Measurements from ENCODE around the gene NR2F6. TPM values are rescaled to one million over a fixed set of nuclear protein-coding genes. Genes with fewer than 3 reads are reported as not detected.

The NR2F6 gene
- total and polyA plus RNA-seq, 2 of the 4 experiments (the other 2 are of a cell fraction), result 8.4 to 20.5 TPM

- Histone ChIP-seq H3K27ac (ENCODE audit: insufficient read depth, low read length) (no peak overlapping the region), H3K9me1 (ENCODE audit: insufficient read depth, low read length) (peaks cover 3% of the 10 kb centered on the region; the same call in 1 of the 2 replicates), H3K4me1 (ENCODE audit: control insufficient read depth, insufficient read depth, low read length) (no peaks in the 10 kb centered on the region), H3K4me3 (ENCODE audit: insufficient read depth, low read depth, low read length) (no peak overlapping the region), H3K14ac (replicated peaks; ENCODE audit: low read depth, low read length) (no peak overlapping the region), H2AFZ (replicated peaks; ENCODE audit: low read length, poor library complexity) (no peak overlapping the region), H3K79me1 (ENCODE audit: low read depth in 1 of 2, low read length in 2 of 2) (peaks cover 9 to 18% of the 10 kb centered on the region in 2 experiments; a peak in 3 of 4 replicates), H3K23ac (ENCODE audit: low read depth, low read length) (no peak overlapping the region), H4K20me1 (ENCODE audit: insufficient read depth, low read length) (peaks cover 12% of the 10 kb centered on the region), H2BK20ac (ENCODE audit: low read depth, low read length) (no peak overlapping the region), H2BK120ac (ENCODE audit: low read depth, low read length) (no peak overlapping the region), H3K36me3 (ENCODE audit: control insufficient read depth, insufficient read depth, low read length) (peaks cover 79% of the 10 kb centered on the region), H3K4me2 (ENCODE audit: low read depth, low read length) (no peak overlapping the region), H4K91ac (ENCODE audit: insufficient read depth, low read depth, low read length) (no peak overlapping the region), H4K8ac (ENCODE audit: low read depth in 2 of 2, low read length in 2 of 2) (no peak overlapping the region), H3K27me3 (ENCODE audit: control insufficient read depth, insufficient read depth, low read length) (no peaks in the 10 kb centered on the region), H3K4ac (ENCODE audit: low read depth, low read length) (no peak overlapping the region), H2BK15ac (ENCODE audit: low read depth, low read length) (no peak overlapping the region), H3K56ac (ENCODE audit: extremely low read depth, insufficient read depth, low read length) (no peak overlapping the region), H2BK5ac (ENCODE audit: low read depth, low read length, poor library complexity, severe bottlenecking) (no peak overlapping the region), H3K9ac (ENCODE audit: low read depth, low read length) (no peak overlapping the region), H3K18ac (ENCODE audit: low read depth, low read length) (no peak overlapping the region), H3K9me3 (ENCODE audit: control insufficient read depth, insufficient read depth, low read length) (no peaks in the 10 kb centered on the region), H4K5ac (ENCODE audit: low read depth, low read length) (no peak overlapping the region), H2AK5ac (ENCODE audit: low read depth, low read length) (no peak overlapping the region), H2AK9ac (replicated peaks; ENCODE audit: low read depth, low read length, poor library complexity) (no peak overlapping the region)
- POLR2A ChIA-PET (ENCODE audit: unreplicated experiment), result no interaction called here
- 50% methylated on average over 2 of the region's 16 CpGs; no CpG with 5 or more reads in 1 of the 2 experiments for WGBS, 2 experiments (ENCODE audit: extremely low coverage in 2 of 2, insufficient read length in 1 of 2)
- no peak for ATAC-seq (ENCODE audit: low read depth)
- DNase-seq, result no peak
- no TSS peak for BruUV-seq (replicated peaks)
- dilution Hi-C loops (cut with HindIII; ENCODE audit: low sequenced_read_pairs, unreplicated experiment) (no loop called here), in situ Hi-C loops (cut with MboI; ENCODE audit: low sequenced_read_pairs) (loop anchor here (10.0 kb wide), 1 partner anchor 84 kb away; the partner anchor contains the start of gene ANKLE1), intact Hi-C loops (cut with micrococcal nuclease) (no loop called here)
- CTCF ChIA-PET, result no interaction called here
- TF ChIP-seq CTCF (conservative IDR thresholded peaks at IDR 0.05; ENCODE audit: low read depth, low read length) (no peak), NFE2L2 (IDR thresholded peaks at IDR 0.05; ENCODE audit: low read depth, low read length) (no peak), CHD1 (IDR thresholded peaks at IDR 0.05; ENCODE audit: low read depth, low read length) (no peak), POLR2A (IDR thresholded peaks at IDR 0.05; ENCODE audit: low read depth, low read length) (no peak), RFX5 (IDR thresholded peaks at IDR 0.05; ENCODE audit: low read depth, low read length) (no peak), ELK1 (IDR thresholded peaks at IDR 0.05; ENCODE audit: borderline replicate concordance, low read depth, low read length) (no peak), SMC3 (IDR thresholded peaks at IDR 0.05; ENCODE audit: low read depth, low read length) (no peak), FOS (IDR thresholded peaks at IDR 0.05; ENCODE audit: low read depth, low read length) (no peak), MXI1 (IDR thresholded peaks at IDR 0.05; ENCODE audit: borderline replicate concordance, low read depth, low read length) (no peak), BHLHE40 (IDR thresholded peaks at IDR 0.05; ENCODE audit: low read depth, low read length) (no peak), MAFK (IDR thresholded peaks at IDR 0.05; ENCODE audit: low read depth, low read length) (no peak), MAZ (IDR thresholded peaks at IDR 0.05; ENCODE audit: borderline replicate concordance, low read depth, low read length) (no peak), RAD21 (IDR thresholded peaks at IDR 0.05; ENCODE audit: low read length) (no peak), RCOR1 (IDR thresholded peaks at IDR 0.05; ENCODE audit: insufficient replicate concordance, low read length) (no peak), CEBPB (IDR thresholded peaks at IDR 0.05; ENCODE audit: low read depth, low read length) (no peak)
- TF ChIP-seq, protein P1, sequence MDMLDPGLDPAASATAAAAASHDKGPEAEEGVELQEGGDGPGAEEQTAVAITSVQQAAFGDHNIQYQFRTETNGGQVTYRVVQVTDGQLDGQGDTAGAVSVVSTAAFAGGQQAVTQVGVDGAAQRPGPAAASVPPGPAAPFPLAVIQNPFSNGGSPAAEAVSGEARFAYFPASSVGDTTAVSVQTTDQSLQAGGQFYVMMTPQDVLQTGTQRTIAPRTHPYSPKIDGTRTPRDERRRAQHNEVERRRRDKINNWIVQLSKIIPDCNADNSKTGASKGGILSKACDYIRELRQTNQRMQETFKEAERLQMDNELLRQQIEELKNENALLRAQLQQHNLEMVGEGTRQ (IDR thresholded peaks at IDR 0.05; ENCODE audit: low read depth, low read length), result no peak
These were observed 45.2 kb downstream of the NR2F6 start for GRCh38 chr19:17200408-17201079.

All from IMR-90 (cell line).